DND-41 (cell line): Measurements from ENCODE around the gene CAD.

Source experiments
- EZH2 ChIP-seq: IDR thresholded peaks from 3 replicates; pipeline ENCODE4 v1.6.1; 2012; ENCODE audit warnings: borderline replicate concordance, low read depth, mild to moderate bottlenecking, moderate library complexity, low read length, inconsistent platforms; ENCODE audit not compliant: severe bottlenecking
- TF ChIP-seq, protein P1 (sequence below): IDR thresholded peaks from 2 replicates; pipeline ENCODE4 v1.5.1; 2012; ENCODE audit warnings: borderline replicate concordance, low read length, moderate library complexity, mild to moderate bottlenecking; ENCODE audit not compliant: poor library complexity, severe bottlenecking; ENCODE audit errors: extremely low read depth

DNA sequence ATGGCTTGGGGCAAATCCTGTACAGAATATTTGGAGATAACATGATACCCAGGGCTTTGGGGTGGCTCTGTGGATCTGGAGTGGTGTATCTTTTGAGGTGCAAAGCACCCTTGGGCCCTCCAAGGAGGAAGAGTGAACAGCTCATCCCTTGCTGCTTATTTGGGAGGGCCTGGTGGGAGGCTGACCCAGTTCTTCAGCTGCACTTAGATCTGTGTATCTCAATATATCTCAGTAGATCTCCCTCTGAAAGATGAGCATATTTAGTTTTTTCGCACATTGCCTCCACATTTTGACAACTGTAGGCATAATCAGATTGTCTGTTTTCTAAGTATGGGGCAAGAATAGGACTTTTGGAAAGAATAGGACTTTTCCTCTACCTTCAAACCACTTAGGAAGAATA, 67.8 kb downstream of the CAD start:
- TF ChIP-seq, protein P1, sequence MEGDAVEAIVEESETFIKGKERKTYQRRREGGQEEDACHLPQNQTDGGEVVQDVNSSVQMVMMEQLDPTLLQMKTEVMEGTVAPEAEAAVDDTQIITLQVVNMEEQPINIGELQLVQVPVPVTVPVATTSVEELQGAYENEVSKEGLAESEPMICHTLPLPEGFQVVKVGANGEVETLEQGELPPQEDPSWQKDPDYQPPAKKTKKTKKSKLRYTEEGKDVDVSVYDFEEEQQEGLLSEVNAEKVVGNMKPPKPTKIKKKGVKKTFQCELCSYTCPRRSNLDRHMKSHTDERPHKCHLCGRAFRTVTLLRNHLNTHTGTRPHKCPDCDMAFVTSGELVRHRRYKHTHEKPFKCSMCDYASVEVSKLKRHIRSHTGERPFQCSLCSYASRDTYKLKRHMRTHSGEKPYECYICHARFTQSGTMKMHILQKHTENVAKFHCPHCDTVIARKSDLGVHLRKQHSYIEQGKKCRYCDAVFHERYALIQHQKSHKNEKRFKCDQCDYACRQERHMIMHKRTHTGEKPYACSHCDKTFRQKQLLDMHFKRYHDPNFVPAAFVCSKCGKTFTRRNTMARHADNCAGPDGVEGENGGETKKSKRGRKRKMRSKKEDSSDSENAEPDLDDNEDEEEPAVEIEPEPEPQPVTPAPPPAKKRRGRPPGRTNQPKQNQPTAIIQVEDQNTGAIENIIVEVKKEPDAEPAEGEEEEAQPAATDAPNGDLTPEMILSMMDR = no peak
- no peak for TF ChIP-seq EZH2
